ENCODE measurements around the gene CNTN4. TPM values are rescaled to one million over a fixed set of nuclear protein-coding genes. Genes with fewer than 3 reads are reported as not detected.

Gene CNTN4
- polyA plus RNA-seq, 1 experiment = not detected

- no peak overlapping the region for H3K27ac ChIP-seq (ENCODE audit: low read depth, low read length)
- ChIA-PET POLR2A (no interaction called here), CTCF (no interaction called here)
- H3K4me3 ChIP-seq (ENCODE audit: low read depth, low read length) = no peak overlapping the region
- DNase-seq (ENCODE audit: low read depth, low spot score) = no peak
- peaks cover 25% of the 10 kb centered on the region for H3K9me3 ChIP-seq (ENCODE audit: control insufficient read depth, insufficient read depth, low read length)
- TF ChIP-seq CTCF (IDR thresholded peaks at IDR 0.05; ENCODE audit: low read depth, low read length) = no peak
- H3K27me3 ChIP-seq (ENCODE audit: control insufficient read depth, insufficient read depth, low read length) = no peaks in the 10 kb centered on the region
These were observed 725.0 kb downstream of the CNTN4 start for GRCh38 chr3:2823437-2824211.

- POLR2A ChIA-PET = no interaction called here
- Histone ChIP-seq H3K27ac (ENCODE audit: low read depth, low read length) (no peak overlapping the region), H3K27me3 (ENCODE audit: control insufficient read depth, insufficient read depth, low read length) (no peaks in the 10 kb centered on the region), H3K4me3 (ENCODE audit: low read depth, low read length) (no peak overlapping the region), H3K9me3 (ENCODE audit: control insufficient read depth, insufficient read depth, low read length) (peaks cover 23% of the 10 kb centered on the region)
- no peak for TF ChIP-seq CTCF (IDR thresholded peaks at IDR 0.05; ENCODE audit: low read depth, low read length)
- DNase-seq (ENCODE audit: low read depth, low spot score) = no peak
- CTCF ChIA-PET = no interaction called here
These were observed 727.4 kb downstream of the CNTN4 start for GRCh38 chr3:2826036-2826435.

GRCh38 chr3:2826453-2826852 is 727.8 kb downstream of the CNTN4 start:
- no peak for TF ChIP-seq CTCF (IDR thresholded peaks at IDR 0.05; ENCODE audit: low read depth, low read length)
- H3K27ac ChIP-seq (ENCODE audit: low read depth, low read length) = no peak overlapping the region
- H3K9me3 ChIP-seq (ENCODE audit: control insufficient read depth, insufficient read depth, low read length) = peaks cover 21% of the 10 kb centered on the region
- ChIA-PET CTCF (interaction anchor here (0.6 kb wide), 1 partner anchor 30 kb away, joined by 5 read pairs; no protein-coding TSS in a partner anchor), POLR2A (no interaction called here)
- H3K4me3 ChIP-seq (ENCODE audit: low read depth, low read length) = no peak overlapping the region
- H3K27me3 ChIP-seq (ENCODE audit: control insufficient read depth, insufficient read depth, low read length) = no peaks in the 10 kb centered on the region
- no peak for DNase-seq (ENCODE audit: low read depth, low spot score)

GRCh38 chr3:2837239-2837638 is 738.6 kb downstream of the CNTN4 start:
- TF ChIP-seq CTCF (IDR thresholded peaks at IDR 0.05; ENCODE audit: low read depth, low read length) = no peak
- Histone ChIP-seq H3K9me3 (ENCODE audit: control insufficient read depth, insufficient read depth, low read length) (peaks cover 18% of the 10 kb centered on the region), H3K27me3 (ENCODE audit: control insufficient read depth, insufficient read depth, low read length) (no peaks in the 10 kb centered on the region), H3K27ac (ENCODE audit: low read depth, low read length) (no peak overlapping the region), H3K4me3 (ENCODE audit: low read depth, low read length) (no peak overlapping the region)
- DNase-seq (ENCODE audit: low read depth, low spot score) = no peak
- POLR2A ChIA-PET = no interaction called here
- CTCF ChIA-PET = no interaction called here

- no peak for DNase-seq (ENCODE audit: low read depth, low spot score)
- Histone ChIP-seq H3K27ac (ENCODE audit: low read depth, low read length) (no peak overlapping the region), H3K27me3 (ENCODE audit: control insufficient read depth, insufficient read depth, low read length) (no peaks in the 10 kb centered on the region), H3K9me3 (ENCODE audit: control insufficient read depth, insufficient read depth, low read length) (peaks cover 18% of the 10 kb centered on the region), H3K4me3 (ENCODE audit: low read depth, low read length) (no peak overlapping the region)
- ChIA-PET CTCF (no interaction called here), POLR2A (no interaction called here)
- no peak for TF ChIP-seq CTCF (IDR thresholded peaks at IDR 0.05; ENCODE audit: low read depth, low read length)
These were observed 739.2 kb downstream of the CNTN4 start for GRCh38 chr3:2837910-2838309.
